Small intestine (tissue), 7 donors: ENCODE measurements around the gene CACNA2D2. TPM values are rescaled to one million over a fixed set of nuclear protein-coding genes. Genes with fewer than 3 reads are reported as not detected.

Experiments
- DNase-seq, 2 donors: peaks; one replicate each; pipeline versions ENCODE4 v3.0.0 to v3.0.0-alpha.2; 2013
- FAIRE-seq: peaks from 2 replicates; lab custom pipeline; 2012; peaks lifted over from hg19 to GRCh38; lab: Jason Lieb, UNC
- H3K27ac ChIP-seq, 3 donors: one replicate each; pipeline ENCODE4 v1.5.1; 2013; ENCODE audit warnings: low read length in 2 of 3, mild to moderate bottlenecking in 2 of 3, control low read depth in 1 of 3, inconsistent platforms in 1 of 3, low read depth in 1 of 3, moderate library complexity in 1 of 3
- H3K27me3 ChIP-seq, 3 donors: one replicate each; pipeline ENCODE4 v1.6.1; 2013; ENCODE audit warnings: low read length in 3 of 3, inconsistent platforms in 1 of 3; ENCODE audit not compliant: control insufficient read depth in 3 of 3, insufficient read depth in 3 of 3
- H3K36me3 ChIP-seq, 3 donors: one replicate each; pipeline ENCODE4 v1.6.1; 2013; ENCODE audit warnings: low read length in 3 of 3, inconsistent platforms in 1 of 3, low read depth in 1 of 3, mild to moderate bottlenecking in 1 of 3, moderate library complexity in 1 of 3; ENCODE audit not compliant: control insufficient read depth in 3 of 3, insufficient read depth in 2 of 3
- H3K4me1 ChIP-seq, 3 donors: one replicate each; pipeline ENCODE4 v1.6.1; 2013; ENCODE audit warnings: low read length in 2 of 3, inconsistent platforms in 1 of 3, low read depth in 1 of 3, mild to moderate bottlenecking in 1 of 3, moderate library complexity in 1 of 3; ENCODE audit not compliant: control insufficient read depth in 3 of 3, insufficient read depth in 2 of 3
- H3K4me3 ChIP-seq, 3 donors: one replicate each; pipeline ENCODE4 v1.5.1; 2013; ENCODE audit warnings: low read length in 3 of 3, control low read depth in 1 of 3, inconsistent platforms in 1 of 3, low read depth in 1 of 3, mild to moderate bottlenecking in 1 of 3, moderate library complexity in 1 of 3
- H3K9me3 ChIP-seq, 2 donors: one replicate each; pipeline ENCODE4 v1.6.1; 2013; ENCODE audit warnings: low read depth in 1 of 2, low read length in 1 of 2; ENCODE audit not compliant: control insufficient read depth in 2 of 2, insufficient read depth in 1 of 2
- WGBS, 3 donors: extraction: QIAGEN DNeasy Blood & Tissue Kit; methylation state at CpG; one replicate each; pipeline ENCODE4 v1.1.7; 2013; 5-methylcytosine and 5-hydroxymethylcytosine counted together
- polyA plus RNA-seq, 4 donors: library from polyadenylated mRNA; stranded (reverse) in 3 of 4; unstranded in 1 of 4; fragments of 200-250 nt in 3 of 4; fragments of 120-200 nt in 1 of 4; gene quantifications; one replicate each; pipeline versions ENCODE4 v1.2.1 to v1.2.3, GENCODE V29; 2013
- donor health status: healthy with polysubstance abuse.
- donor health status: control.
- donor health status: control.
- donor health status: Bipolar disorder and iron deficiency.
- donor health status: healthy.

CACNA2D2 gene
- polyA plus RNA-seq, 4 donors: 0.22 to 5.3 (median 0.89) TPM

DNA sequence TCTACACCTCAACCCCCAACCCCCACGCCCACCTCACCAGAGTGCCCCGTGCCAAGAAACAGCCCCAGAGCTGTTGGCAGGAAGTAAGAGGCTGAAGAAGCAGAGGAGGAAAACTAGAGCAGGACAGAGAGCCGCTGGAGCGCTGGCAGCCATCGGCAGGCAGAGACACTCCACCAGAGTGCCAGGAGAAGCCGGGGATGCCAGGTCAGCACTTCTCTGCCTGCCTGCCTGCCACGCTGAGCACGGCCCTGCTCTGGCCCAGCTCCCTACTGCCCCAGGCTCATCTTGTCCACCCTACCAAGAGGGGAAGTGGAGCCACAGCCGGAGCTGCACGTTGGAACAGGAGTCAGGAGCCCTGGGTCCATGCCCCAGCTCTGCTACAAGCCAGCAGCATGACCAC, 29.7 kb downstream of the CACNA2D2 start:
- no peak for DNase-seq
- Histone ChIP-seq H3K4me1 (no peaks in the 10 kb centered on the region), H3K9me3 (no peaks in the 10 kb centered on the region), H3K27me3 (no peaks in the 10 kb centered on the region), H3K36me3 (no peaks in the 10 kb centered on the region), H3K27ac (no peak overlapping the region), H3K4me3 (no peak overlapping the region)
- FAIRE-seq: no peak
- WGBS, 3 donors: 60 to 69% (median 62%) methylated on average over 10 of the region's 10 CpGs

DNA sequence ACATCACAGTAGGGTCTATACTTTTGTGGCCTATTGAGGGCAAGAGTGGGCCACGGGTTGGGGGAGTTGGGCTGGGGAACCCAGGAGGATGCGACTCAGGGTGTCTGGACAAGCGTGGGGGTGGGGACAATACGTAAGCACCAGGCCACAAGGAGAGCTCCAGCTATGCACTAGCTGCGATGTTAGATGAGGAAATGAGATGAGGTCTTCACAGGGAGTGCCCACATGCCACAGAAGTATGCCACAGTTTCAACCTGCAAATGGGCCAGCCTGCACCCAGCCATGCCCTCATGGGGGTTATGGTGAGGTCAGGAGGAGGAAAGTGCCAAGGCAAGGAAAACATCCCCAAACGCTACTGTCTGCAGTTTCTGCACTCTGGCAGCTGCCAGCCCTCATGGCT, 30.5 kb downstream of the CACNA2D2 start:
- Histone ChIP-seq H3K9me3 (no peaks in the 10 kb centered on the region), H3K4me3 (no peak overlapping the region), H3K27me3 (peaks cover 0 to 4% (median 0%) of the 10 kb centered on the region in 3 donors), H3K27ac (no peak overlapping the region), H3K4me1 (no peaks in the 10 kb centered on the region), H3K36me3 (no peaks in the 10 kb centered on the region)
- DNase-seq: no peak
- WGBS, 3 donors: 65 to 78% (median 72%) methylated on average over 6 of the region's 6 CpGs
- FAIRE-seq: no peak

DNA sequence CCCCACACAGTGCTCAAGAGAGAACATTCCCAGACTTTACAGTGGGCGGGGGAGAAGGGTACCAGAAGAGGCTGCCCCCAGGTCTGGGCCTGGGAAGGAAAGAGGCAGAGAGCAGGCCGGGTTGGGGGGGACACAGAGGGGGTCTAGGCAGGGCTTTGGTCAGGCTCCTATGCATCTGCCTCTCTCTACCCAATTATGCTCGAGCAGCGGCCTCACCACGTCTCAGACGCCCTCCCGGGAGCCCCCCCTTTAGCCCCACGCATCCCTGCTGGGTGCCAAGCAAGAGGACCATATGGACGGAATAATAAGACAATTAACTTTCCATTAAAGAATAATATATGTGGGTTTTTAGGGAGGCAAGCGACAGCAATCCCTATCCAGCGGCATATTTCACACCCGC, 32.8 kb downstream of the CACNA2D2 start:
- Histone ChIP-seq H3K36me3 (no peaks in the 10 kb centered on the region), H3K27me3 (peaks cover 0 to 4% (median 0%) of the 10 kb centered on the region in 3 donors)

DNA sequence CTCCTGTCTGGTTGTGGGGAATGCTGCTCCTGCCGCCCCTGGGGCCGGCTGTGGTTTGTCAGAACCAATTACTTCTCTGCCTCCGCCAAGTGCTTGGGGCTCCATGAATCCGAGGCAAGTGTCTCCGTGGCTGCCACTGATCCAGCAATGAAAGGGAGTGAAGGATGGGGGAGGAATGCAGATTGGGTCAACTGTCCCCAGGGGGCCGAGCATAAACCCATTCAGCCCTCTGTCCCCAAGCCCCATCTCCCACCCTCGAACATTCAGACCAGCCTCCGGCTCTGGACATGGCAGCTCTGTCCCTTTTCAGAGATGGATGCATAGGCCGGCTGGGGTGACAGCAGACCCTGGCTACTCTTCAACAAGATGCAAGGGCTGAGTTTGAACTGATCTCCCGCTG, 35.5 kb downstream of the CACNA2D2 start:
- Histone ChIP-seq H3K4me3 (no peak overlapping the region), H3K36me3 (no peaks in the 10 kb centered on the region), H3K4me1 (no peaks in the 10 kb centered on the region), H3K27me3 (peaks cover 0 to 10% (median 0%) of the 10 kb centered on the region in 3 donors), H3K9me3 (no peaks in the 10 kb centered on the region), H3K27ac (no peak overlapping the region)
- FAIRE-seq: no peak
- DNase-seq: no peak
- 77 to 82% (median 81%) methylated on average over 10 of the region's 10 CpGs for WGBS, 3 donors

More for the DNA sequence above, 32.8 kb downstream of the CACNA2D2 start:
- no peak for FAIRE-seq
- Histone ChIP-seq H3K4me3 (no peak overlapping the region), H3K27ac (no peak overlapping the region), H3K9me3 (no peaks in the 10 kb centered on the region), H3K4me1 (no peaks in the 10 kb centered on the region)
- WGBS, 3 donors: 86 to 87% (median 86%) methylated on average over 12 of the region's 12 CpGs
- no peak for DNase-seq

DNA sequence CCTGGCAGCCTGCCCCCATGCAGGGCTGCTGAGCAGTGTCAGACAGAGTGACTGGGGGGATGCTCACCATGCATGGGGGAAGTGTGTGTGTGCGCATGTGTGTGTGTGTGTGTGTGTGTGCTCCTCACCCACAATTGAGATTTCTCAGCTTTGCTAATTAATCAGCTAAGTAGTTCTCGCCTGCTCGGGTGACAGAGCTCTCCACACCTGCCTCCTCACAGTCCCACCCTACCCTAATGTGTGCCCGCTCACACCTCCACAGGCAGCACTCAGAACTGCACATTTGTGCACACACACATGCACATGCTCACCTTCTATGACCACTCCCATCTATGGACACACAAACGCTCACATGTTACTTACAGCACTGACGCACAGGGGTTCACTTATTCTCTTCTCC, 37.3 kb downstream of the CACNA2D2 start:
- DNase-seq: no peak
- Histone ChIP-seq H3K27me3 (peaks cover 0 to 15% (median 0%) of the 10 kb centered on the region in 3 donors), H3K36me3 (no peaks in the 10 kb centered on the region), H3K4me1 (no peaks in the 10 kb centered on the region), H3K27ac (no peak overlapping the region), H3K9me3 (no peaks in the 10 kb centered on the region), H3K4me3 (no peak overlapping the region)
- FAIRE-seq: no peak
- 50 to 73% (median 57%) methylated on average over 6 of the region's 6 CpGs for WGBS, 3 donors

DNA sequence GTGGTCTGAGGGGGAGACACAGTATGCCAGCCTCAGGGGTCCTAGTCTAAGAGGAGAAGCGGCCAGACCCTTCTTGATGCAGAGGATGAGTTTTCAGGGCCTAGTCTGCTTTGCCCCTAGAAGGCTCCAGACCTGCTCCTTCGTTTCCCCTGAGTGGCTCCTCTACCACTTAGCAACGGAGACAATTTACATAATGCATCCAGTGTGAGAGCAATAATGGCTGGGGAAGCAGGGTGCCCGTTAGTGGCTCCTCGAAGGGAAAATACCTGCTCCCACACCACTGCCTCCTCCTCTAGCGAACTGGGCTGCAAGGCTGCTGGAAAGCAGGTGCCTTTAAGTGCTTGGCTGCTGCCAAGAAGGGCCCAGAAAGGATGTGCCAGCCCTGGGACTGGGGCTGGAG, 38.9 kb downstream of the CACNA2D2 start:
- Histone ChIP-seq H3K4me1 (no peaks in the 10 kb centered on the region), H3K27me3 (peaks cover 0 to 15% (median 0%) of the 10 kb centered on the region in 3 donors), H3K36me3 (no peaks in the 10 kb centered on the region), H3K4me3 (no peak overlapping the region), H3K9me3 (no peaks in the 10 kb centered on the region), H3K27ac (no peak overlapping the region)
- WGBS, 3 donors: 59 to 68% (median 61%) methylated on average over 6 of the region's 6 CpGs
- DNase-seq (no peak), FAIRE-seq (no peak)

DNA sequence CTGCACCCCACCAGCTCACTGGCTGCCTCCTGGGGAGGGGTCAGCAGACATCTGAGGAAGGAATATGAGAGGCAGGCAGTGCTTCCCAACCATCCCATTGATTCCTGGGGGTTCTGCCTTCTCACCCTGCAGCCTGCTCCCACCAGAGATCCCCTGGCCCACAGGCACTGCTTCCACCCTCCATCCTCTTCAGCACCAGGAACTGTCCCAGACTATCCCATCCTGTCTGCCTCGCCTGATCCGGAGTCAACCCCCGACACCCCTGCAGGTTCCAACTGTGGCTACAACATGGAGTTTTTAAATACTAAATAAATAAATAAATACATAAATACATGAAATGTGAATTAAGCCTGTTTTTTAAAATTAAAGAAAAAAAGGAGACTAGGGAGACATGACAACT, 43.6 kb downstream of the CACNA2D2 start:
- WGBS, 3 donors: 76 to 79% (median 77%) methylated on average over 3 of the region's 3 CpGs
- no peak for FAIRE-seq
- no peaks in the 10 kb centered on the region for H3K9me3 ChIP-seq
- H3K36me3 ChIP-seq: no peaks in the 10 kb centered on the region
- H3K27ac ChIP-seq: no peak overlapping the region
- H3K4me3 ChIP-seq: no peak overlapping the region
- peaks cover 0 to 12% (median 0%) of the 10 kb centered on the region in 3 donors for H3K27me3 ChIP-seq
- H3K4me1 ChIP-seq: peaks cover 0 to 3% (median 0%) of the 10 kb centered on the region in 3 donors
- DNase-seq: no peak

DNA sequence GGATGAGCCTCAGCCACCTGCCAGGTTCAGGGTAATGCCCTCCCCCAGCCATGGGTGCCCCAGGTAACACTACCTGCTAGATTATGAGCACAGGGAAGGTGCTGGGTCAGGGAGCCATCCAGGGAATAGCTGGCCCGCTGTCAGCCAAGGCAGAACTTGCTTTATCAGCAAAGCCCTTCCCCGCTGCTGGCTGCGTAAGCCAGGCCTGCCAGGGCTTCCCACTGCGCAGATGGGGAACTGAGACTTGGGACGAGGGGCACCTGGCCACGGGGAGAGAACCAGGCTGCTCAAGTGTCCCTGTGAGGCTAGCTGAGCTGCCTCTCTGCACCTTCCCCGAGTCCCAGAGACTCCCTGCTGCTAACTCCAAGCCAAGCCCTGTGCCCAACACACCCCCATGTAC, 45.4 kb downstream of the CACNA2D2 start:
- DNase-seq (no peak), FAIRE-seq (no peak)
- Histone ChIP-seq H3K27ac (no peak overlapping the region), H3K36me3 (no peaks in the 10 kb centered on the region), H3K9me3 (no peaks in the 10 kb centered on the region), H3K27me3 (peaks cover 0 to 8% (median 0%) of the 10 kb centered on the region in 3 donors), H3K4me3 (no peak overlapping the region), H3K4me1 (peaks cover 0 to 3% (median 0%) of the 10 kb centered on the region in 3 donors)
- 74 to 84% (median 83%) methylated on average over 7 of the region's 7 CpGs for WGBS, 3 donors
